ENCODE measurements around the gene TACO1.

DNA sequence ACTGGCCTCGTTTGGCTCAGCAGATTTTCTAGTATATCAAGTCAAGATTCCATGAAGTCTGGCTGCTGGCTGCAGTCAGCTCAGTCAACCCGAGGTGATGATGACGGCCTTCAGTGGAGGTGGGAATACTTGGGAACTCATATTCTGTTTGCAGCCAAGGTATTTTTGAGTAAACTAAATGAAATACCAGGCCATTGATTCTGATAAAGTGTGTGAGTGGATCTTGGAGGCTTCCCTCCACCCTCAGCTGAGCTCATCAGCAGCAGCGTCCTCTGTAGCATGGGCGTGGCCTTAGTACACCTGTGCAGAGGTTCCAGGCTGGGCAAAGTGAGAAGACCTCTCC is 22.0 kb upstream of the TACO1 start:
- TF ChIP-seq CTCF (IDR thresholded peaks at IDR 0.05 in 2 of 3, conservative IDR thresholded peaks at IDR 0.05 in 1 of 3; ENCODE audit: insufficient read depth in 2 of 3, low read depth in 1 of 3, low read length in 3 of 3): no peak
- no peak for TF ChIP-seq HMGXB4 (CRISPR knock-in tag; IDR thresholded peaks at IDR 0.05)
- TF ChIP-seq RAD21 (CRISPR knock-in tag; conservative IDR thresholded peaks at IDR 0.05 in 1 of 2, IDR thresholded peaks at IDR 0.05 in 1 of 2): no peak
- no peak for TF ChIP-seq POLR2B (IDR thresholded peaks at IDR 0.05; ENCODE audit: low read depth, partially characterized antibody)
- no peak for TF ChIP-seq NEUROD1 (IDR thresholded peaks at IDR 0.05; ENCODE audit: borderline replicate concordance, low read depth, low read length, partially characterized antibody)
- no peak for TF ChIP-seq TBP (optimal IDR thresholded peaks at IDR 0.05; ENCODE audit: low read depth, low read length)
- TF ChIP-seq, protein P1, sequence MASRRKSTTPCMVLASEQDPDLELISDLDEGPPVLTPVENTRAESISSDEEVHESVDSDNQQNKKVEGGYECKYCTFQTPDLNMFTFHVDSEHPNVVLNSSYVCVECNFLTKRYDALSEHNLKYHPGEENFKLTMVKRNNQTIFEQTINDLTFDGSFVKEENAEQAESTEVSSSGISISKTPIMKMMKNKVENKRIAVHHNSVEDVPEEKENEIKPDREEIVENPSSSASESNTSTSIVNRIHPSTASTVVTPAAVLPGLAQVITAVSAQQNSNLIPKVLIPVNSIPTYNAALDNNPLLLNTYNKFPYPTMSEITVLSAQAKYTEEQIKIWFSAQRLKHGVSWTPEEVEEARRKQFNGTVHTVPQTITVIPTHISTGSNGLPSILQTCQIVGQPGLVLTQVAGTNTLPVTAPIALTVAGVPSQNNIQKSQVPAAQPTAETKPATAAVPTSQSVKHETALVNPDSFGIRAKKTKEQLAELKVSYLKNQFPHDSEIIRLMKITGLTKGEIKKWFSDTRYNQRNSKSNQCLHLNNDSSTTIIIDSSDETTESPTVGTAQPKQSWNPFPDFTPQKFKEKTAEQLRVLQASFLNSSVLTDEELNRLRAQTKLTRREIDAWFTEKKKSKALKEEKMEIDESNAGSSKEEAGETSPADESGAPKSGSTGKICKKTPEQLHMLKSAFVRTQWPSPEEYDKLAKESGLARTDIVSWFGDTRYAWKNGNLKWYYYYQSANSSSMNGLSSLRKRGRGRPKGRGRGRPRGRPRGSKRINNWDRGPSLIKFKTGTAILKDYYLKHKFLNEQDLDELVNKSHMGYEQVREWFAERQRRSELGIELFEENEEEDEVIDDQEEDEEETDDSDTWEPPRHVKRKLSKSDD (conservative IDR thresholded peaks at IDR 0.05; ENCODE audit: low read length): no peak
- TF ChIP-seq, protein P2, sequence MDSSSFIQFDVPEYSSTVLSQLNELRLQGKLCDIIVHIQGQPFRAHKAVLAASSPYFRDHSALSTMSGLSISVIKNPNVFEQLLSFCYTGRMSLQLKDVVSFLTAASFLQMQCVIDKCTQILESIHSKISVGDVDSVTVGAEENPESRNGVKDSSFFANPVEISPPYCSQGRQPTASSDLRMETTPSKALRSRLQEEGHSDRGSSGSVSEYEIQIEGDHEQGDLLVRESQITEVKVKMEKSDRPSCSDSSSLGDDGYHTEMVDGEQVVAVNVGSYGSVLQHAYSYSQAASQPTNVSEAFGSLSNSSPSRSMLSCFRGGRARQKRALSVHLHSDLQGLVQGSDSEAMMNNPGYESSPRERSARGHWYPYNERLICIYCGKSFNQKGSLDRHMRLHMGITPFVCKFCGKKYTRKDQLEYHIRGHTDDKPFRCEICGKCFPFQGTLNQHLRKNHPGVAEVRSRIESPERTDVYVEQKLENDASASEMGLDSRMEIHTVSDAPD (CRISPR knock-in tag; IDR thresholded peaks at IDR 0.05): no peak
- no peak for TF ChIP-seq SETDB1 (IDR thresholded peaks at IDR 0.05; ENCODE audit: low read length)
- TF ChIP-seq MTA3 (IDR thresholded peaks at IDR 0.05; ENCODE audit: borderline replicate concordance): no peak
- TF ChIP-seq BCL6 (CRISPR knock-in tag; IDR thresholded peaks at IDR 0.05): no peak
- no peak for TF ChIP-seq CBFA2T2 (conservative IDR thresholded peaks at IDR 0.05)
- no peak for TF ChIP-seq TBL1XR1 (IDR thresholded peaks at IDR 0.05; ENCODE audit: low read length in 2 of 2)
- TF ChIP-seq NCOA4 (IDR thresholded peaks at IDR 0.05; ENCODE audit: partially characterized antibody): no peak

Measured in K562 (cell line).